HG03025 (cell line): Measurements from ENCODE around the gene CCDC47.

ENCODE experiments used
- ATAC-seq: cut with Tn5 transposase; IDR thresholded peaks from one replicate; pipeline ENCODE4 v1.9.1; 2021; ENCODE audit warnings: mild to moderate bottlenecking, moderate library complexity; ENCODE audit not compliant: unreplicated experiment, low FRiP score

CCDC47 gene

GRCh38 chr17:63785556-63785955 lies 12.2 kb upstream of the CCDC47 start:
- no peak for ATAC-seq

- no peak for ATAC-seq
These were observed 10.1 kb upstream of the CCDC47 start for GRCh38 chr17:63783522-63783921.

- ATAC-seq: no peak
These were observed 7.5 kb upstream of the CCDC47 start for GRCh38 chr17:63780928-63781327.

GRCh38 chr17:63780507-63780906 lies 7.1 kb upstream of the CCDC47 start:
- ATAC-seq: no peak

GRCh38 chr17:63775420-63775819 lies 2.0 kb upstream of the CCDC47 start:
- ATAC-seq: no peak

GRCh38 chr17:63774969-63775265 lies 1.5 kb upstream of the CCDC47 start:
- ATAC-seq: no peak

- peak; percentile 14 for ATAC-seq
These were observed 958 bp upstream of the CCDC47 start, which contains the start of gene DDX42 for GRCh38 chr17:63774141-63774968. Gene DDX42, plus strand, starts transcription at chr17:63774170. Its CDS starts 12,880 bp downstream, at chr17:63787050.

GRCh38 chr17:63772801-63773271 lies 561 bp downstream of the CCDC47 start:
- no peak for ATAC-seq

GRCh38 chr17:63768433-63768832 lies 5.0 kb downstream of the CCDC47 start:
- ATAC-seq: no peak

GRCh38 chr17:63766754-63767153 lies 6.6 kb downstream of the CCDC47 start:
- no peak for ATAC-seq

- ATAC-seq: no peak
These were observed 8.7 kb downstream of the CCDC47 start for GRCh38 chr17:63764716-63765115.

- ATAC-seq: no peak
These were observed 11.0 kb downstream of the CCDC47 start for GRCh38 chr17:63762161-63763078.

- no peak for ATAC-seq
These were observed 12.4 kb downstream of the CCDC47 start for GRCh38 chr17:63760771-63761539.

- ATAC-seq: no peak
These were observed 15.0 kb downstream of the CCDC47 start for GRCh38 chr17:63758428-63758827.

- ATAC-seq: no peak
These were observed 19.4 kb downstream of the CCDC47 start for GRCh38 chr17:63754046-63754445.

- ATAC-seq: no peak
These were observed 20.2 kb downstream of the CCDC47 start for GRCh38 chr17:63753215-63753614.

GRCh38 chr17:63752707-63753106 lies 20.7 kb downstream of the CCDC47 start:
- ATAC-seq: no peak

GRCh38 chr17:63751806-63752205 lies 21.6 kb downstream of the CCDC47 start:
- no peak for ATAC-seq

- peak; percentile 85 for ATAC-seq
These were observed 31.8 kb downstream of the CCDC47 start, which contains the start of gene STRADA for GRCh38 chr17:63741408-63742173. Gene STRADA, minus strand, starts transcription at chr17:63741799. Its CDS starts 13,430 bp downstream, at chr17:63728369.

GRCh38 chr17:63741143-63741407 lies 32.3 kb downstream of the CCDC47 start:
- ATAC-seq: peak; percentile 24
